ENCODE results near the gene TUBA8. TPM values are rescaled to one million over a fixed set of nuclear protein-coding genes. Genes with fewer than 3 reads are reported as not detected.

The TUBA8 gene
- total RNA-seq, 2 donors from 2014 or later = 0.94 to 2.9 TPM

GRCh38 chr22:18081416-18081815, 29.2 kb upstream of the TUBA8 start:
- H3K36me3 Mint-ChIP-seq (ENCODE audit: insufficient read depth in 2 of 2) = peaks cover 26 to 39% of the 10 kb centered on the region in 2 donors
- no peak for ATAC-seq (replicated peaks in 1 of 2)
- H3K27me3 Mint-ChIP-seq (ENCODE audit: low read depth) = no peaks in the 10 kb centered on the region
- H3K4me3 Mint-ChIP-seq = peak overlapping the region in 1 of 2 donors; percentile 52
- no peak overlapping the region for H3K27ac Mint-ChIP-seq
- peaks cover 45% of the 10 kb centered on the region for H3K4me1 Mint-ChIP-seq (ENCODE audit: low read depth)
- DNase-seq = no peak
- no peaks in the 10 kb centered on the region for H3K9me3 Mint-ChIP-seq

- ATAC-seq (replicated peaks in 1 of 2) (no peak), DNase-seq (no peak)
- peaks cover 26 to 42% of the 10 kb centered on the region in 2 donors for H3K36me3 Mint-ChIP-seq (ENCODE audit: insufficient read depth in 2 of 2)
- no peaks in the 10 kb centered on the region for H3K9me3 Mint-ChIP-seq
- H3K4me3 Mint-ChIP-seq = peak overlapping the region in 1 of 2 donors; percentile 52
- H3K27ac Mint-ChIP-seq = peak overlapping the region; percentile 68
- H3K27me3 Mint-ChIP-seq (ENCODE audit: low read depth) = no peaks in the 10 kb centered on the region
- peaks cover 38% of the 10 kb centered on the region for H3K4me1 Mint-ChIP-seq (ENCODE audit: low read depth)
These were observed 28.1 kb upstream of the TUBA8 start for GRCh38 chr22:18082467-18082866.

- peaks cover 44% of the 10 kb centered on the region for H3K4me1 Mint-ChIP-seq (ENCODE audit: low read depth)
- DNase-seq (no peak), ATAC-seq (replicated peaks in 1 of 2) (no peak)
- no peaks in the 10 kb centered on the region for H3K27me3 Mint-ChIP-seq (ENCODE audit: low read depth)
- H3K36me3 Mint-ChIP-seq (ENCODE audit: insufficient read depth in 2 of 2) = peaks cover 24 to 42% of the 10 kb centered on the region in 2 donors
- no peak overlapping the region for H3K4me3 Mint-ChIP-seq
- H3K27ac Mint-ChIP-seq = no peak overlapping the region
- no peaks in the 10 kb centered on the region for H3K9me3 Mint-ChIP-seq
These were observed 27.2 kb upstream of the TUBA8 start for GRCh38 chr22:18083406-18083805.

GRCh38 chr22:18085188-18085587, 25.4 kb upstream of the TUBA8 start:
- no peaks in the 10 kb centered on the region for H3K9me3 Mint-ChIP-seq
- ATAC-seq (replicated peaks in 1 of 2) (no peak), DNase-seq (no peak)
- peaks cover 19 to 43% of the 10 kb centered on the region in 2 donors for H3K36me3 Mint-ChIP-seq (ENCODE audit: insufficient read depth in 2 of 2)
- no peak overlapping the region for H3K27ac Mint-ChIP-seq
- no peak overlapping the region for H3K4me3 Mint-ChIP-seq
- H3K27me3 Mint-ChIP-seq (ENCODE audit: low read depth) = no peaks in the 10 kb centered on the region
- peaks cover 36% of the 10 kb centered on the region for H3K4me1 Mint-ChIP-seq (ENCODE audit: low read depth)

GRCh38 chr22:18087350-18087855, 23.2 kb upstream of the TUBA8 start:
- H3K4me3 Mint-ChIP-seq = no peak overlapping the region
- H3K4me1 Mint-ChIP-seq (ENCODE audit: low read depth) = peaks cover 39% of the 10 kb centered on the region
- H3K9me3 Mint-ChIP-seq = no peaks in the 10 kb centered on the region
- no peaks in the 10 kb centered on the region for H3K27me3 Mint-ChIP-seq (ENCODE audit: low read depth)
- DNase-seq = no peak
- no peak overlapping the region for H3K27ac Mint-ChIP-seq
- peaks cover 9 to 31% of the 10 kb centered on the region in 2 donors for H3K36me3 Mint-ChIP-seq (ENCODE audit: insufficient read depth in 2 of 2)
- ATAC-seq (replicated peaks in 1 of 2) = no peak

GRCh38 chr22:18088825-18089568, 21.6 kb upstream of the TUBA8 start:
- H3K27ac Mint-ChIP-seq = no peak overlapping the region
- H3K4me1 Mint-ChIP-seq (ENCODE audit: low read depth) = peaks cover 29% of the 10 kb centered on the region
- ATAC-seq (replicated peaks in 1 of 2) (no peak), DNase-seq (peak in 1 of 2 donors; percentile 31)
- H3K4me3 Mint-ChIP-seq = peak overlapping the region in 1 of 2 donors; percentile 11
- no peaks in the 10 kb centered on the region for H3K9me3 Mint-ChIP-seq
- H3K36me3 Mint-ChIP-seq (ENCODE audit: insufficient read depth in 2 of 2) = peaks cover 9 to 28% of the 10 kb centered on the region in 2 donors
- H3K27me3 Mint-ChIP-seq (ENCODE audit: low read depth) = no peaks in the 10 kb centered on the region

GRCh38 chr22:18090286-18090685, 20.3 kb upstream of the TUBA8 start:
- H3K27me3 Mint-ChIP-seq (ENCODE audit: low read depth) = no peaks in the 10 kb centered on the region
- H3K9me3 Mint-ChIP-seq = no peaks in the 10 kb centered on the region
- no peak overlapping the region for H3K27ac Mint-ChIP-seq
- H3K4me1 Mint-ChIP-seq (ENCODE audit: low read depth) = peaks cover 39% of the 10 kb centered on the region
- no peak overlapping the region for H3K4me3 Mint-ChIP-seq
- DNase-seq (no peak), ATAC-seq (replicated peaks in 1 of 2) (no peak)
- peaks cover 6 to 26% of the 10 kb centered on the region in 2 donors for H3K36me3 Mint-ChIP-seq (ENCODE audit: insufficient read depth in 2 of 2)

GRCh38 chr22:18091478-18091877, 19.1 kb upstream of the TUBA8 start:
- peaks cover 8 to 27% of the 10 kb centered on the region in 2 donors for H3K36me3 Mint-ChIP-seq (ENCODE audit: insufficient read depth in 2 of 2)
- peaks cover 51% of the 10 kb centered on the region for H3K4me1 Mint-ChIP-seq (ENCODE audit: low read depth)
- H3K27me3 Mint-ChIP-seq (ENCODE audit: low read depth) = no peaks in the 10 kb centered on the region
- H3K9me3 Mint-ChIP-seq = no peaks in the 10 kb centered on the region
- H3K4me3 Mint-ChIP-seq = peak overlapping the region in 1 of 2 donors; percentile 85
- peak overlapping the region; percentile 93 for H3K27ac Mint-ChIP-seq
- no peak for DNase-seq
- peak; percentile 28 to 59 for ATAC-seq (replicated peaks in 1 of 2)

GRCh38 chr22:18091916-18092526, 18.6 kb upstream of the TUBA8 start:
- ATAC-seq (replicated peaks in 1 of 2) (peak; percentile 48 to 69), DNase-seq (peak in 1 of 2 donors; percentile 58)

GRCh38 chr22:18093661-18094060, 16.9 kb upstream of the TUBA8 start:
- Mint-ChIP-seq H3K4me1 (ENCODE audit: low read depth) (peaks cover 52% of the 10 kb centered on the region), H3K27ac (no peak overlapping the region), H3K4me3 (no peak overlapping the region), H3K27me3 (ENCODE audit: low read depth) (no peaks in the 10 kb centered on the region), H3K36me3 (ENCODE audit: insufficient read depth in 2 of 2) (peaks cover 12 to 25% of the 10 kb centered on the region in 2 donors), H3K9me3 (peaks cover 0 to 3% of the 10 kb centered on the region in 2 donors)
- no peak for ATAC-seq (replicated peaks in 1 of 2)
- DNase-seq = no peak

More at GRCh38 chr22:18091916-18092526, 18.6 kb upstream of the TUBA8 start:
- Mint-ChIP-seq H3K27ac (peak overlapping the region; percentile 93), H3K27me3 (ENCODE audit: low read depth) (no peaks in the 10 kb centered on the region), H3K4me1 (ENCODE audit: low read depth) (peaks cover 57% of the 10 kb centered on the region), H3K36me3 (ENCODE audit: insufficient read depth in 2 of 2) (peaks cover 12 to 30% of the 10 kb centered on the region in 2 donors), H3K4me3 (peak overlapping the region; percentile 39 to 85), H3K9me3 (peaks cover 0 to 3% of the 10 kb centered on the region in 2 donors)

- H3K4me3 Mint-ChIP-seq = peak overlapping the region; percentile 8 to 17
- ATAC-seq (replicated peaks in 1 of 2) = peak; percentile 42 to 51
- peaks cover 12 to 21% of the 10 kb centered on the region in 2 donors for H3K36me3 Mint-ChIP-seq (ENCODE audit: insufficient read depth in 2 of 2)
- peaks cover 0 to 3% of the 10 kb centered on the region in 2 donors for H3K9me3 Mint-ChIP-seq
- H3K4me1 Mint-ChIP-seq (ENCODE audit: low read depth) = peaks cover 45% of the 10 kb centered on the region
- no peaks in the 10 kb centered on the region for H3K27me3 Mint-ChIP-seq (ENCODE audit: low read depth)
- peak; percentile 21 for DNase-seq
- peak overlapping the region; percentile 47 for H3K27ac Mint-ChIP-seq
These were observed 15.4 kb upstream of the TUBA8 start for GRCh38 chr22:18095101-18095805.

GRCh38 chr22:18096823-18097222, 13.8 kb upstream of the TUBA8 start:
- DNase-seq (peak; percentile 33 to 54), ATAC-seq (replicated peaks in 1 of 2) (peak; percentile 89 to 91)
- Mint-ChIP-seq H3K9me3 (peaks cover 0 to 3% of the 10 kb centered on the region in 2 donors), H3K27me3 (ENCODE audit: low read depth) (no peaks in the 10 kb centered on the region), H3K4me3 (peak overlapping the region; percentile 0 to 4), H3K36me3 (ENCODE audit: insufficient read depth in 2 of 2) (peaks cover 15 to 25% of the 10 kb centered on the region in 2 donors), H3K27ac (peak overlapping the region; percentile 2), H3K4me1 (ENCODE audit: low read depth) (peaks cover 39% of the 10 kb centered on the region)

GRCh38 chr22:18100781-18101180, 9.8 kb upstream of the TUBA8 start:
- Mint-ChIP-seq H3K27me3 (ENCODE audit: low read depth) (no peaks in the 10 kb centered on the region), H3K4me1 (ENCODE audit: low read depth) (peaks cover 51% of the 10 kb centered on the region), H3K36me3 (ENCODE audit: insufficient read depth in 2 of 2) (peaks cover 25 to 35% of the 10 kb centered on the region in 2 donors), H3K9me3 (peaks cover 4 to 10% of the 10 kb centered on the region in 2 donors), H3K27ac (no peak overlapping the region), H3K4me3 (no peak overlapping the region)
- ATAC-seq (replicated peaks in 1 of 2) (no peak), DNase-seq (no peak)

Data from activated T-cell treated with anti-CD3 and anti-CD28 coated beads, Interleukin-2, amount 50 U/mL, for 72 hours (primary cell).